ENCODE results near the gene MAGI2. TPM values are rescaled to one million over a fixed set of nuclear protein-coding genes. Genes with fewer than 3 reads are reported as not detected.
A peak's percentile ranks its signal among the peaks of the same experiment; 100 is the strongest.

The MAGI2 gene
- total and polyA plus RNA-seq, 8 donors, result 1.3 to 4.0 (median 2.0) TPM

DNA sequence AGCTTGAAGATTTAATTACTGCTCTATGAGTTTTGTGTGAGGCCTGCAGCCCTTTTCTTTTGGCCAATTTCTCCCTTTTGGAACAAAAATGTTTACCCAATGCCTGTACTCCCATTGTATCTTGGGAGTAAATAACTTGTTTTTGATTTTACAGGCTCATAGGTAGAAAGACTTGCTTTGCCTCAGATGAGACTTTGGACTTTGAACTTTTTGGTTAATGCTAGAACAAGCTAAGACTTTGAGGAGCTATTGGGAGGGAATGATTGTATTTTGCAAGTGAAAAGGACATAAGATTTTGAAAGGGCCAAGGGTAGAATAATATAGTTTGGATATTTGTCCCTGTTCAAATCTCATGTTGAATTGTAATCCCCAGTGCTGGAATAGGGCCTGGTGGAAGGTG is 152.0 kb downstream of the MAGI2 start:
- Histone ChIP-seq H3K27ac (no peak overlapping the region), H3K4me3 (no peak overlapping the region), H3K4me1 (no peaks in the 10 kb centered on the region), H3K27me3 (no peaks in the 10 kb centered on the region), H3K36me3 (no peaks in the 10 kb centered on the region), H3K9me3 (no peaks in the 10 kb centered on the region)
- DNase-seq, result no peak
- intact Hi-C loops (cut with DNase I), result no loop called here
- FAIRE-seq, result no peak
- no peak for TF ChIP-seq CTCF (IDR thresholded peaks at IDR 0.05)
- ATAC-seq, result no peak

DNA sequence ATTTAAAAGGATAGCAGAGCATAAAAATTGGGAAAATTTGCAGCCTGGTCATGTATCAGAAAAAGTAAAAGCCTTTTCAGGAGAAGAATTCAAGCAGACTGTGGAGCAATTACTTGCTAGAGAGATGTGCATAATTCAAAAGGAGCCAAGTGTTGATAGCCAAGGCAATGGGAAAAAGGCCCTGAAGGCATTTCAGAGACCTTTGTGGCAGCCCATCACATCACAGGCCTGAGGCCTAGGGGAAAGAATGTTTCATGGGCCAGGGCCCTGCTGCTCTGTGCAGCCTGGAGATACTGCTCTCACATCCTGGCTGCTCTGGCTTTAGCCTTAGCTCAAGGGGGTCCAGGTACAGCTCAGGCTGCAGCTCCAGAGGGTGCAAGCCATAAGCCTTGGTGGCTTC is 152.9 kb downstream of the MAGI2 start:
- no peaks in the 10 kb centered on the region for H3K36me3 ChIP-seq
- no peak for DNase-seq
- H3K4me3 ChIP-seq, result no peak overlapping the region
- no peak overlapping the region for H3K27ac ChIP-seq
- no peak for ATAC-seq
- no peaks in the 10 kb centered on the region for H3K4me1 ChIP-seq
- no peak for TF ChIP-seq CTCF (IDR thresholded peaks at IDR 0.05)
- H3K27me3 ChIP-seq, result no peaks in the 10 kb centered on the region
- no peaks in the 10 kb centered on the region for H3K9me3 ChIP-seq
- intact Hi-C loops (cut with DNase I), result no loop called here
- FAIRE-seq, result no peak

DNA sequence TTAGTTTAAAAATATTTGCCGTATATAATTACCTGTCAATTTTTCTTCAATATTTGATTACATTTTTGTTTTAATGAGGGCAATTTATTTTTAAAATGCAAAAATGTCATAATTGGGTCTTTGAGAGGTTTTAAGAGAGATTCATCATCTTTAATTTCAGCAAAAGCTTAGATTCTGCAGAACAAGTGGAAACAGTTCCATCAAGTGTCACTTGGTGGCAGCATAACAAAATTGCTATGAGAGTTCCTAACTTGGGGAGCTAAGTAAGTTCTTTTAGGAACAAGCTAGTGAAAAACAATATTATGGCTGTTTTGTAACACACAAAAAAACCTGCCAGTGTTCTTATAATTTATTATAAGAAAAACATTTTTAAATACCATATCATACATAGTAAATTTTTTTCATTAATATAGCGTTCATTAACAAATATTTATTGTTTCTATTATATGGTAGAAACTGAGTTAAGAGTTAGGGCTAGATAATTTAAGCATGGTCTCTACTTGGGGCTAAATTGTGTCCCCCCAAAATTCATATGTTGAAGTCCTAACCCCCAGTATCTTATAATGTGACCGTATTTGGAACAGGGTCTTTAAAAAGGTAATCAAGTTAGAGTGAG is 155.2 kb downstream of the MAGI2 start:
- FAIRE-seq (peak; percentile 95), ATAC-seq (peak in 2 of 4 donors; percentile 46 to 54)
- intact Hi-C loops (cut with DNase I), result no loop called here

GRCh38 chr7:79296553-79297320 is 156.7 kb downstream of the MAGI2 start:
- 29 to 32% methylated on average over 1 of the region's 1 CpG for WGBS, 2 donors
- FAIRE-seq (no peak), ATAC-seq (no peak), DNase-seq (no peak)
- H3K27ac ChIP-seq, result no peak overlapping the region
- intact Hi-C loops (cut with DNase I), result no loop called here
- H3K9me3 ChIP-seq, result no peaks in the 10 kb centered on the region
- H3K27me3 ChIP-seq, result no peaks in the 10 kb centered on the region
- H3K4me3 ChIP-seq, result no peak overlapping the region
- H3K36me3 ChIP-seq, result no peaks in the 10 kb centered on the region
- H3K4me1 ChIP-seq, result no peaks in the 10 kb centered on the region
- no peak for TF ChIP-seq CTCF (IDR thresholded peaks at IDR 0.05)

More for the DNA sequence above, 155.2 kb downstream of the MAGI2 start:
- 49 to 60% methylated on average over 3 of the region's 3 CpGs for WGBS, 2 donors
- H3K9me3 ChIP-seq, result no peaks in the 10 kb centered on the region
- peak in 1 of 6 donors; percentile 15 for DNase-seq
- H3K27me3 ChIP-seq, result no peaks in the 10 kb centered on the region
- H3K4me3 ChIP-seq, result no peak overlapping the region
- no peaks in the 10 kb centered on the region for H3K4me1 ChIP-seq
- H3K27ac ChIP-seq, result no peak overlapping the region
- peak in 3 of 4 donors; percentile 58 to 66 (median 61) for TF ChIP-seq CTCF (IDR thresholded peaks at IDR 0.05)
- H3K36me3 ChIP-seq, result no peaks in the 10 kb centered on the region

GRCh38 chr7:79293655-79294142 is 159.8 kb downstream of the MAGI2 start:
- Histone ChIP-seq H3K27ac (no peak overlapping the region), H3K36me3 (no peaks in the 10 kb centered on the region), H3K9me3 (no peaks in the 10 kb centered on the region), H3K27me3 (peaks cover 0 to 4% (median 0%) of the 10 kb centered on the region in 4 donors), H3K4me1 (no peaks in the 10 kb centered on the region), H3K4me3 (no peak overlapping the region)
- intact Hi-C loops (cut with DNase I), result no loop called here
- FAIRE-seq (no peak), ATAC-seq (peak in 2 of 4 donors; percentile 63 to 71), DNase-seq (no peak)
- 52 to 63% methylated on average over 7 of the region's 7 CpGs for WGBS, 2 donors
- TF ChIP-seq CTCF (IDR thresholded peaks at IDR 0.05), result no peak

Measured in pancreas (tissue), 10 donors.